ENCODE measurements around the gene LDLRAD4. TPM values are rescaled to one million over a fixed set of nuclear protein-coding genes. Genes with fewer than 3 reads are reported as not detected.

The LDLRAD4 gene
- total RNA-seq, 1 experiment from 2014 or later: 1.7 TPM

GRCh38 chr18:13227910-13228309 lies 9.3 kb downstream of the LDLRAD4 start:
- DNase-seq (ENCODE audit: low spot score): no peak

GRCh38 chr18:13229001-13229671 lies 10.6 kb downstream of the LDLRAD4 start:
- no peak for DNase-seq (ENCODE audit: low spot score)

DNA sequence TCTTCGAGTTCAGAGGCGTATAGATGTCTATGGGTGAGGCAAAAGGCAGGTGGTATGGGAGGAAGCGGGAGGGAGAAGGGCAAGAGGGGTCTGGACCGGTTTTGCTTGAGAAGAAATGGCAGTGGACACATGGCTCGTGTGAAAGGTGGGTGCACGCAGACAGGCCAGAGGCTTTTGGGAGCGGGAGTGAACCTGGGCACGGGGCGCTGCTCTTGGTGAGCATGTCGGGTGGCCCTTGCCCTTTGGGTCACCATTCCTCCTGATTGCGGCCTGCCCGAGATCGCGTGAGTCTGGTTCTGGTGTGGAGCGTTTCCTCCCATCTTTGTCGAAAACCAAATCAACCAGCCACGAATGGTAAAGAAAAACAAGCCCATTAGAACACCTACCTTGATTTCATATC lies 12.6 kb downstream of the LDLRAD4 start:
- no peak for DNase-seq (ENCODE audit: low spot score)

GRCh38 chr18:13232086-13232917 lies 13.7 kb downstream of the LDLRAD4 start:
- DNase-seq (ENCODE audit: low spot score): no peak

DNA sequence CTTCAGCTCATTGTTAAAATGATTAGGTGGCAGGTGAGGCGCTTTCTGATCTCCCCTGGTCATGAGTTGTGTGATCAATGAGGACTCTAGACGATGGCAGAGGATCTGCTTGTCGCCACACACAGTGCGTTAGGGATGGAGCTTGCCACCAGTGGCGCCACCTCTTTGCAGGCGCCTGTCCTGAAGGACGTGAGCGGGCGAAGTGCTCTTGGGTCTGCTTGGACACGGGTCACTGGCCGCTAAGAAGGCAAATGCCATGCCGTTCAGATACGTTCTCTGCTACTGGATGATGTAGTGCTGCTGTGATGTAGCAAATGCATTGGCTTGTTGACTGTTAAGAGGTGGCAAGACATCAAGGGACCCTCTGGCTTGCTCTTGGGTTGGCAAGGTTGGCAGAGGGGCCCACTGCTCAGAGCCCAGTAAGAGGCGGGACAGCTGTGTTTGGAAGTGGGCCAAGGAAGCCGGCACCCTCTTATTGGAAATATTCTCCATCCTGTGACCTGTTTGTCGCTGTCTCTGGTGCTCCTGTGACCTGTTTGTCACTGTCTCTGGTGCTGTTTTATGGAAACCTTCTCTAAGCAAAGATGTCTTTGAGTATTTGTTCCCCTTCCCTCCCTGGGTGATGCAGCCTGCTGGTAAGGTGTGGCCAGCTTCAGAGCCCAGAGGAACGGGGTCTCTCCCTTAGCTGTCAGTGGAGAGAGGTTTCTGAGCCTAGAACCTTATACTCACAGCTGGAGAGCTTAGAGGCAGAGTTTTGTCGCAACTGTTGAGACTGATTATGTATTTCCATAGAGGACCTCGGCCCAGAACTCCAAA lies 14.6 kb downstream of the LDLRAD4 start:
- DNase-seq (ENCODE audit: low spot score): no peak

- DNase-seq (ENCODE audit: low spot score): no peak
Observed at GRCh38 chr18:13233787-13234783, 15.5 kb downstream of the LDLRAD4 start.

DNA sequence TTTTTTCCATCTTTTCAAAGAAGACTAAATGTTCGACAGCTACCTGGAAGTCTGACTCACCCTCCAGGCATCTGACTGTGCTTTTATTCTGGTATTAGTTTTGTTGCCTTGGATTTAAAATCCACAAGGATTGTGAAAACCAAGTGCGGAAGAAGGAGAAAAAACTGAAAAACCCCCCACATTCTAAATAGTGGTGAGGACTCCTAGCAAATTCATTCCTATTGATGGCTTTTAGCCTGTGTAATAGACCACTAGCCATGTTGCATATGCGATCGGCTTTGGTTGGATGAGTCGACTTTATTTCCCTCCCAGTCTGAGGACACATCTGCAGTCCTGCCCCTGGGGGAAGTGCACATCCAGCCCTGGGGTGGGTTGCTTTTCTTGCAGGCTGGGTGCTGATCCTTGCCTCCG lies 16.9 kb downstream of the LDLRAD4 start:
- no peak for DNase-seq (ENCODE audit: low spot score)

DNA sequence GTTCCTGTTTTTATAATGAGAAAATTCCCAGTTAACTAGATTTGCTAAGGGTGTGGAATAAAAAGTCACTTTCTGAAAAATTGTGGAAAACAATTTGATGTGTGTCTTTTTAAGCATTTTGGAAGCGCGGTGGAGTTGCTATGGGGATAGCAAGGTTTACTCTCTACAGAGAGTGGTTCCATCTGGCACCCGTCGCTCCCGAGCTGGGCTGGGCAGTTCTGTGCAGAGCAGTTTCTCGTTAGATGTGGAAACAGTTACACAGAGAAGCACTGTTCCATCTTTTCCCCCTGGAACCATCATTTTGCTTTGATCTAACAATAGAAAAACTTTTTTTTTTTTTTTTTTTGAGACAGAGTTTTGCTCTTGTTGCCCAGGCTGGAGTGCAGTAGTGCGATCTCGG lies 17.4 kb downstream of the LDLRAD4 start:
- no peak for DNase-seq (ENCODE audit: low spot score)

- DNase-seq (ENCODE audit: low spot score): no peak
Observed at GRCh38 chr18:13236411-13236810, 17.9 kb downstream of the LDLRAD4 start.

DNA sequence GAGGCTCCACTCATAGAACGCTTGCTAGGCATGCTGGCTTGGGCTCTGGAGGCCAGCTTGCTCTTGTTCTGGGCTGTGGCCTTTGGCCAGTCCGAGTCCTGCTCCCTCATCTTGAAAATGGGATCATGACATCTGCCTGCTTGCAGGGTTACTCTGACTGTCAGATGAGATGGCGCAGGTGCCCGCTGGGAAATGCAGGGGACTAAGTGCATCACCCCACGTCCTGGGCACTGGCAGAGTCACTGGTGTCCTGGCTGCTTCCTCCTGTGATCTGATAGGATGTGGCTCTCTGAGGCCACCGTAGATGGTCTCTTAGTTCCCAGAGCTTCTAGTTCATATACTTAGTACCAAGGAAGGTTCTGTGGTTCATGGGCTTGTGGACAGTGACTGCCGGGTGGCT lies 18.5 kb downstream of the LDLRAD4 start:
- no peak for DNase-seq (ENCODE audit: low spot score)

DNA sequence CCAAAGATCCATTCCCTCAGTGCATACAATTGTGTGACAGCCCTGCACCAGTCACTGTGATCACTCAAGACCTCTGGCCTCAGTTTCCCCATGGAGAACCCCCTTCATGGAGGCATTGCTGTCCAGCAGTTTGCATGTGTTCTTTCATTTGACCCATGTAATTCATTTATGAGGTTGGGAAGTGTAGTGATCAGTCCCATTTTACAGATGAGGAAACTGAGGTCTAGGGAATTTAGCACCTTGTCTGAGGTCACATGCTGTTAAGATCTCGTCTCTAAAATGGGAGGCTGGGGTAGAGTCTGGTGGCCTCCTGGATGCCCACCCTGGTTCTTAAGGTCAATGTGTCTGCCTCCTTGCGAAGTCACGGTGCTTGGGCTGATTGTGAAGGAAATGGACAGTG lies 19.1 kb downstream of the LDLRAD4 start:
- DNase-seq (ENCODE audit: low spot score): no peak

- DNase-seq (ENCODE audit: low spot score): no peak
Observed at GRCh38 chr18:13239171-13239956, 20.8 kb downstream of the LDLRAD4 start.

- no peak for DNase-seq (ENCODE audit: low spot score)
Observed at GRCh38 chr18:13240060-13240725, 21.6 kb downstream of the LDLRAD4 start.

DNA sequence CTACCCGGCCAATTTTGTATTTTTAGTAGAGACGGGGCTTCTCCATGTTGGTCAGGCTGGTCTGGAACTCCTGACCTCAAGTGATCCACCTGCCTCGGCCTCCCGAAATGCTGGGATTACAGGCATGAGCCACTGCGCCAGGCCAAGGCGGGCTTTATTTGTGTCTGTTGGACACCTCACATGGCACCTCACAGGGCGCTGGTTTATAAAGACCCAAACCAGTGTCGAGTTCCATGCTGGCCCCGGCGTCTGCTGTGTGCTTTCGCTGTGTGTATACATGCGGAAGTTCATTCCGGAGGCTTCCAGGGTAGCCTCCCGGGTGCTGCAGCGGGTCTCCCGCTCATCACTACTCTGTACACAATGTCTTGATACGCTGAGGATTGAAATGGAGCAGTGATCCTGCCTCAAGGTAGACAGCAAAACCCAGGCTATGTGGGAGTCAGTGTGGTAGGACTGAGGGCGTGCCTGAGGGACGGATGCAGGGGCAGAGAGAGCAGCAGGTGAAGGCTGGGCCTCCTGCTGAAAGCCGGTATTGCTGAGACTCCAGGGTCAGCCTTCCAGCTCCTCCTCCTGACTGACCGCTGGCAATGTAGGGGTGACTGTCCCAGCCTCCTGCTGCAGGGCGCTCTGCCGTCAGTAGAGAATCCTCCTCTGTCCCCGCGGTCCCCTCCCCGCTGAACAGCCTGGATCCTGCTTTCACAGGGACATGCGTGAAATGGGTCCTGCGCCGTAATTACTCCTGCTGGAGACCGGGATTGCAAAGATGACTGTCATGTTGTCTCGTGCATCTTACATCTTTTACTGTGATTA lies 22.7 kb downstream of the LDLRAD4 start:
- DNase-seq (ENCODE audit: low spot score): no peak

GRCh38 chr18:13241893-13242175 lies 23.3 kb downstream of the LDLRAD4 start:
- DNase-seq (ENCODE audit: low spot score): no peak

DNA sequence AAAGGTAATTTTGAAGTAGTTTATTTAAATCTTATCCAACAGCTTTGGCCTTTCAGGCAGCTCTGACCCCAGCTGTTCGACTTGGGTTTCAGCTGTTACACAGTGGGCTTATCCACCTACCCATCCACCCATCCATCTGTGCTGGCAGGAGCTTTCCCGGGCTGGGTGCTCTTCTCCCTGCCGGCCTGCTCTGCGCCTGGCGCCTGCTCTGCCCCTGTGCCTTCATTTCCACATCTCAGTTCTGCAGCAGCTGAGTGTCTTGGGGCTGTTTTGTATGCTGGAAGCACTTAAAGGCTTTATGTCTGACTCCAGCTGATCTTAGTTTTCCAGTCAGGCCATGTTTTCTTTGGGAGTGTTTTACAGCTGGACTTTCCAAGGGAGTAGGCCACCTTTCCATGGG lies 24.2 kb downstream of the LDLRAD4 start:
- DNase-seq (ENCODE audit: low spot score): no peak

- no peak for DNase-seq (ENCODE audit: low spot score)
Observed at GRCh38 chr18:13243363-13243762, 24.8 kb downstream of the LDLRAD4 start.

DNA sequence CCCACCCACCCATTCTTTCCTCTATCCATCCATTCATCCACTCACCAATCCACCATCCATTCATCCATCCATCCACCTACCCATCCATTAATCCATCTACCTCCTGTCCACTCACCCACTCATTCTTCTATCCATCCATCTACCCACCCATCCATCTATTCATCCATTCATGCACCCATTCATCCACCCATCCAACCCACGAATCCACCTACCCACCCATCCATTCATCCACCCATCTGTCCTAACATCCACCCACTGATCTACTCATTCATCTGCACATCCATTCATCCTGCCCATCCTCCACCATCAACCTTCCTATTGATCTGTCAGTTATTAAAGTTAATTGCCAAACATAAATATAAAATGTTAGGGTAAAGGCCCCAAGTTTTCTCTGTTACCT lies 25.6 kb downstream of the LDLRAD4 start:
- DNase-seq (ENCODE audit: low spot score): no peak

GRCh38 chr18:13245481-13246000 lies 27.0 kb downstream of the LDLRAD4 start:
- no peak for DNase-seq (ENCODE audit: low spot score)
